Transverse colon (tissue), 4 donors: Measurements from ENCODE around the gene WDR37.

ENCODE experiments used
- POLR2A ChIP-seq: fragments of 450-650 bp; IDR thresholded peaks from one replicate; pipeline ENCODE4 v1.6.1; 2016; ENCODE audit warnings: antibody characterized with exemption, mild to moderate bottlenecking, moderate library complexity
- POLR2AphosphoS5 ChIP-seq, 3 donors: sonication (generic); formaldehyde crosslinking; IDR thresholded peaks; one replicate each; pipeline ENCODE4 v1.6.1; 2016; ENCODE audit warnings: antibody characterized with exemption in 3 of 3
- TF ChIP-seq, protein P1 (sequence below), 5 experiments: fragments of 200-600 bp in 3 of 5; fragments of 450-650 bp in 2 of 5; sonication (generic) in 3 of 5; IDR thresholded peaks; 1 replicate in 2 of 5; 2 replicates in 3 of 5; pipeline ENCODE4 v1.5.1; 2016 to 2017; ENCODE audit warnings: antibody characterized with exemption in 5 of 5, inconsistent platforms in 3 of 5, mild to moderate bottlenecking in 2 of 5, moderate library complexity in 1 of 5

GRCh38 chr10:1034758-1035157, 21.4 kb upstream of the WDR37 start:
- TF ChIP-seq, protein P1, sequence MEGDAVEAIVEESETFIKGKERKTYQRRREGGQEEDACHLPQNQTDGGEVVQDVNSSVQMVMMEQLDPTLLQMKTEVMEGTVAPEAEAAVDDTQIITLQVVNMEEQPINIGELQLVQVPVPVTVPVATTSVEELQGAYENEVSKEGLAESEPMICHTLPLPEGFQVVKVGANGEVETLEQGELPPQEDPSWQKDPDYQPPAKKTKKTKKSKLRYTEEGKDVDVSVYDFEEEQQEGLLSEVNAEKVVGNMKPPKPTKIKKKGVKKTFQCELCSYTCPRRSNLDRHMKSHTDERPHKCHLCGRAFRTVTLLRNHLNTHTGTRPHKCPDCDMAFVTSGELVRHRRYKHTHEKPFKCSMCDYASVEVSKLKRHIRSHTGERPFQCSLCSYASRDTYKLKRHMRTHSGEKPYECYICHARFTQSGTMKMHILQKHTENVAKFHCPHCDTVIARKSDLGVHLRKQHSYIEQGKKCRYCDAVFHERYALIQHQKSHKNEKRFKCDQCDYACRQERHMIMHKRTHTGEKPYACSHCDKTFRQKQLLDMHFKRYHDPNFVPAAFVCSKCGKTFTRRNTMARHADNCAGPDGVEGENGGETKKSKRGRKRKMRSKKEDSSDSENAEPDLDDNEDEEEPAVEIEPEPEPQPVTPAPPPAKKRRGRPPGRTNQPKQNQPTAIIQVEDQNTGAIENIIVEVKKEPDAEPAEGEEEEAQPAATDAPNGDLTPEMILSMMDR (IDR thresholded peaks at IDR 0.05), result no peak
- TF ChIP-seq POLR2AphosphoS5 (IDR thresholded peaks at IDR 0.05) (no peak), POLR2A (no peak)
